HUES48 (cell line): ENCODE measurements around the gene FOXO1.

Experiments
- H3K27ac ChIP-seq: one replicate; pipeline ENCODE4 v1.7.0; 2013; ENCODE audit warnings: low read depth, low read length, inconsistent platforms
- H3K27me3 ChIP-seq: 2 replicates; pipeline ENCODE4 v1.6.1; 2013; ENCODE audit warnings: mild to moderate bottlenecking, low read length; ENCODE audit not compliant: control insufficient read depth, insufficient read depth
- H3K36me3 ChIP-seq: 2 replicates; pipeline ENCODE4 v1.6.1; 2013; ENCODE audit warnings: low read length; ENCODE audit not compliant: control insufficient read depth, insufficient read depth
- H3K4me1 ChIP-seq: 2 replicates; pipeline ENCODE4 v1.6.1; 2013; ENCODE audit warnings: mild to moderate bottlenecking, low read length; ENCODE audit not compliant: control insufficient read depth, insufficient read depth
- H3K4me3 ChIP-seq: 2 replicates; pipeline ENCODE4 v1.5.1; 2013; ENCODE audit warnings: mild to moderate bottlenecking, low read depth, low read length
- H3K9ac ChIP-seq: 2 replicates; pipeline ENCODE4 v1.6.1; 2013; ENCODE audit warnings: mild to moderate bottlenecking, low read depth, low read length, moderate library complexity
- H3K9me3 ChIP-seq: 2 replicates; pipeline ENCODE4 v1.6.1; 2013; ENCODE audit warnings: low read length; ENCODE audit not compliant: control insufficient read depth, insufficient read depth

Gene FOXO1

DNA sequence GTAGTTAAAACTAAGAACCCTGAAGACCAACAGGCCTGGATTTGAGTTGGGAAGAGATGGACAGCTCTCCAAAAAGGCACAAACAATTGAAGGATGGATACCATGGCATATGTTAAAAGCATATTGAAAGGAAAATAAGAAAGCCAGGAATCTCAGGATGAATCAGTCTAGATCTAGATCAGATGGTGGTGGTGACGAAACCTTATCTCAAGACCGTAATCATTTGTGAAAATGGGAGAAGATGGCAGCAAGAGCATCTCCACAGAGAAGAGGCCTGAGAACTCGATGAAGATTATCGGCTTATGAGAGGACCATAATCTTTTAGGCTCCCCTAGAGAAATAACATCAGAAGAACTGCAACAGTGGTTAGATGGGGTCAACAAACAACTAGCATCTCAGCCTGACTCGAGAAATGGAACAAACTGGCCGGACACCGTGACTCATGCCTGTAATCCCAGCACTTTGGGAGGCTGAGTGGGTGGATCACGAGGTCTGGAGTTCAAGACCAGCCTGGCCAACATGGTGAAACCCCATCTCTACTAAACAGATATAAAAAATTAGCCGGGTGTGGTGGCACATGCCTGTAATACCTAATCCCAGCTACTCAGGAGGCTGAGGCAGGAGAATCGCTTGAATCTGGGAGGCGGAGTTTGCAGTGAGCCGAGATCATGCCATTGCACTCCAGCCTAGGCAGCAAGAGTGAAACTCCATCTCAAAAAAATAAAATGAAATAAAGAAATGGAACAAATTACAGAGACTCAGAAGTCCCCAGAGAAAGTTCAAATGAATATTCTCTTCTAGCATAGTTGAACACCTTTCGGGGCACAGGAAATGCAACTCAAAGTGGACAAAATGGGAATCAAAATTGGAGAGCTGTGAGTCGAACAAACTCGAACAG, 47.6 kb downstream of the FOXO1 start:
- no peaks in the 10 kb centered on the region for H3K27me3 ChIP-seq
- no peaks in the 10 kb centered on the region for H3K9me3 ChIP-seq

DNA sequence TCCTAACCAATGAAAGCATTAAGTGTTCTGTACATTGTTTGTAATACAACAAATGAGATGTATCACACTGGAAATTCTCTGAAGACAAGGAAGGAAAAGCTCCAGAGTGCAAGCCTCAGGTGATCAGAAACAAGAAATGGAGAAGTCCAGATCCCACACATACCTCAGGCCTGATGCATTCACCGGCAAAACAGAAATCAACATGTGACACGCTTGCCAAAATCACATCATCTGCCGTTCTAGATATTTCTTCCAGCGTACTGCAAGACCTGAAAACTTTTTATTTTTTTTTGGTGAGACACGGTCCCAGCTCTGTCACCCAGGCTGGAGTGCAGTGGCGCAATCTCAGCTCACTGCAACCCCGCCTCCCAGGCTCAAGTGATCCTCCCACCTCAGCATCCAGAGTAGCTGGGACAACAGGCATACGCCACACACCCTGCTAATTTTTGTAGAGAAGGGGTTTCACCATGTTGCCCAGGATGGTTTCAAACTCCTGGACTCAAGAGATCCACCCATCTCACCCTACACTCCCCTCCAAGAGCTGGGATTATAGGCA, 48.6 kb downstream of the FOXO1 start:
- Histone ChIP-seq H3K9ac (no peak overlapping the region), H3K27ac (no peak overlapping the region), H3K4me1 (peaks cover 58% of the 10 kb centered on the region), H3K36me3 (peaks cover 11% of the 10 kb centered on the region; the same call in 1 of the 2 replicates), H3K4me3 (no peak overlapping the region), H3K27me3 (no peaks in the 10 kb centered on the region), H3K9me3 (no peaks in the 10 kb centered on the region)

More for the DNA sequence above, 47.6 kb downstream of the FOXO1 start:
- peaks cover 4% of the 10 kb centered on the region; the same call in 1 of the 2 replicates for H3K36me3 ChIP-seq
- H3K27ac ChIP-seq: no peak overlapping the region
- H3K9ac ChIP-seq: no peak overlapping the region
- peaks cover 56% of the 10 kb centered on the region for H3K4me1 ChIP-seq
- H3K4me3 ChIP-seq: no peak overlapping the region

DNA sequence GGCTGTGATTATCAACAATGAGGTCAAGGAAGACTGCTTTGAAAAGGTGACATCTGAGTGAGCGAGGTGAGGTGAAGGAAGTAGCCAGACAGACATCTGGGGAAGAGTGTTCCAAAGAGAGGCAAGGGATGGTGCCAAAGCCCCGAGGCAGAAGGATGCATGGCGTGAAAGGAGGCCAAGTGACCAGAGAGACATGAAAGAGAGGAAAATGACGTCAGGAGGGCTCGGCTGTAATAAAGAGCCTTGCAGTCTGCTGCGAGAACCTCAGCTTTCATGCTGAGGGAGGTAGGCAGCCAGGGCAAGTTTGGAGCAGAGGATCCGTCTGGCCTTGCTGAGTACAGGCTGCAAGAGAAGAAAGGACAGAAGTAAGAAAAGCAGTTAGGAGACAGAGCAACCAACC, 50.8 kb downstream of the FOXO1 start:
- H3K36me3 ChIP-seq: peaks cover 11% of the 10 kb centered on the region; the same call in 1 of the 2 replicates
- H3K4me3 ChIP-seq: no peak overlapping the region
- H3K9me3 ChIP-seq: no peaks in the 10 kb centered on the region
- peaks cover 70% of the 10 kb centered on the region for H3K4me1 ChIP-seq
- no peaks in the 10 kb centered on the region for H3K27me3 ChIP-seq
- H3K9ac ChIP-seq: no peak overlapping the region
- no peak overlapping the region for H3K27ac ChIP-seq

DNA sequence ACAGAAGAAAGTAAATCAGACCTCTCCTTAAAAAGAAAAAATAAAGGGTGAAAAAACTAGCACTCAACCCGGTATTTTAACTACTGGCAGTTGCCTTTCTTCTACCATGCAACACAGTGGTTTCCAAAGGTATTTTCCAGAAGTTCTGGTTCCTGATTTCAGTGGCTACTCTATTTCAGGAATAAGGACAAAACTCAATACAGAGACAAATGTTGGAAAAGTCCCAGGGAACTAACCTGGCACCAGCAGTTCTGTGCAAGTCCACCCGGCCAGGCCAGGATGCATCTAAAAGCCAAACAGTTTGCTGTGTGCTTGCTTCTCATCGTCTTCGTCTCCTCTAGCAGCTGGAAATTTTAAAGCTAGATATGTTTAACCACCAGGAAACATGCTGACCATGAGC, 52.5 kb downstream of the FOXO1 start:
- peaks cover 11% of the 10 kb centered on the region; the same call in 1 of the 2 replicates for H3K36me3 ChIP-seq
- no peak overlapping the region for H3K9ac ChIP-seq
- H3K4me3 ChIP-seq: no peak overlapping the region

DNA sequence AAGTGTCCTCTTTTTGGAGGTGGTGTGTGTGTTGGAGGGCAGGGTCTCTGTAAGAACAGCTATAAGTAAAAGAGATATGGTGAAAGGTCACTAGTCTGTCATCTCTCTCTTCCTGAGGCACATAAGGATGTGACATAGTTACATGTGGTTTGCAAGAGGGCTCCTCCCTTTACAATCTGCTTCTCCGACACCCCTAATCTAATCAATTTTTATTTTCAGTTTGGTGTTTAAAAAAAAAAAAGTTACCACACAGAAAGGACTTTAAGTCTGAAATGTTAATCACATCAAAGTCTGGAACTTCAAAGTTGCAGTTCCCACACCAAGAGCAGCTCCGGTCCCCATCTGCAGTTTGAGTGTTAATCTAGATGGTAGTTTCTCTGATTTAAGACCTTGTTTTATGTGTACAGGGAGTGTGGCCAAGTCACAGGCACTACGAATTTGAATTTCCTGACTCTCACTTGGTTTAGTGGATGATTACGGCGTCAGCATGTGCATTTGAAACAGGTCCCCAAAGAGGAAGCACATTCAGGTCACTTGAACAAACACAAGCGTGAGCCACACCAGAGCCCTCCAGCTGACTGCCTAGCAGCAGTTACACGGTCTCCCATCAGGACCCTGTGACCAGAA, 53.1 kb downstream of the FOXO1 start:
- Histone ChIP-seq H3K36me3 (peaks cover 11% of the 10 kb centered on the region; the same call in 1 of the 2 replicates), H3K9ac (no peak overlapping the region), H3K27ac (peak overlapping the region; percentile 11), H3K4me3 (no peak overlapping the region), H3K4me1 (peaks cover 71% of the 10 kb centered on the region), H3K9me3 (no peaks in the 10 kb centered on the region), H3K27me3 (no peaks in the 10 kb centered on the region)

More for the DNA sequence above, 52.5 kb downstream of the FOXO1 start:
- peak overlapping the region; percentile 11 for H3K27ac ChIP-seq
- no peaks in the 10 kb centered on the region for H3K9me3 ChIP-seq
- no peaks in the 10 kb centered on the region for H3K27me3 ChIP-seq
- peaks cover 71% of the 10 kb centered on the region for H3K4me1 ChIP-seq

DNA sequence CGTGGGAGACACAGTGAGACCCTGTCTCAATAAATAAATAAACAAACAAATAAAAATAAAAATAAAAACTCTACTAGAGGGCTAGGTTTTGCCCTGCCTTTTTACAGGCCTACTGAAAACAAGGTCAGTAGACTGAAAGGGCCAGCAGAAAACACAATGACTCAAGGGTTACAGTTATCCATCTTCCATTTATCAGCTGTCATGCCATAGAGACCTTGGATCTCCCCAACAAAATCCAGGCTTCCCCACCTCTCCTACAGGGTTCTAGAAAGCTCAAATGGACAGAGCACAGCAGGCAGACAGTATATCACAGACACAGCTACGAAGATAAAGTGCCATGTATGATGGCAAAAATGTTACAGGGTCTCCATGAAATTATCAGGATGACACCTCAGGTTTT, 54.4 kb downstream of the FOXO1 start:
- Histone ChIP-seq H3K36me3 (peaks cover 11% of the 10 kb centered on the region; the same call in 1 of the 2 replicates), H3K27ac (no peak overlapping the region), H3K9me3 (no peaks in the 10 kb centered on the region), H3K4me1 (peaks cover 73% of the 10 kb centered on the region), H3K27me3 (no peaks in the 10 kb centered on the region), H3K9ac (no peak overlapping the region), H3K4me3 (no peak overlapping the region)

DNA sequence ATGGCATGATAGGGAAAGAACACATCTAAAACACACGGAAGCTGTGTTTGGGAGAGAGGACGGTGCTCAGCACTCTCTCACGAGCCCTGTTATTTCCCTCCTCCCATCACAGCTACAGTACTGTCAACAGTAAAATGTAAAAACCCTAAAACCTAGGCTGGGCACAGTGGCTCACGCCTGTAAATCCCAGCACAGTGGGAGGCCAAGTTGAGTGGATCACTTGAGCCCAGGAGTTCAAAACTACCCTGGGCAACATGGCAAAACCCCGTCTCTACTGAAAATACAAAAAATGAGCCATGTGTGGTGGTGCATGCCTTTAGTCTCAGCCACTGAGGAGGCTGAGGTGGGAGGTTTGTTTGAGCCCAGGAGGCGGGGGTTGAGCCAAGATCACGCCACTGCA, 54.8 kb downstream of the FOXO1 start:
- no peaks in the 10 kb centered on the region for H3K9me3 ChIP-seq
- H3K27me3 ChIP-seq: no peaks in the 10 kb centered on the region
- peaks cover 11% of the 10 kb centered on the region; the same call in 1 of the 2 replicates for H3K36me3 ChIP-seq
- no peak overlapping the region for H3K9ac ChIP-seq
- no peak overlapping the region for H3K4me3 ChIP-seq
- H3K27ac ChIP-seq: no peak overlapping the region
- H3K4me1 ChIP-seq: peaks cover 74% of the 10 kb centered on the region

DNA sequence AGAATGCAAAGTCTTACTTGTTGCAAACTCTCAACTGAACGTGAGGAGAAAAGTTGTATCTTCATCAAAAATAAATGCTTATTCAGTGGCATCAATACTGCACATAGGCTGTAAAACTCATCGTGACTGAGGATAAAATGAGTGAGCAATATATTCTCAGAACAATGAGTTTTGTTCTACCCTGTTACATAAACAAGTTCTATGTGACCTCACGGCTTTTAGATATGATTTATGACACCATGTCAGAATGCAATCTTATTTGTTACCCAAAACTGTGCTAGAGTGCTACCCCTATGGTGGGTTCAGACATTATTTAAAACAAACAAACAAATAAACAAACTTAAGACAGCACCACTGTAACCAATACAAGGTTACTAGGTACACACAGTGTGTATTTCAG, 55.4 kb downstream of the FOXO1 start:
- no peak overlapping the region for H3K27ac ChIP-seq
- peaks cover 72% of the 10 kb centered on the region for H3K4me1 ChIP-seq
- H3K27me3 ChIP-seq: no peaks in the 10 kb centered on the region
- H3K9me3 ChIP-seq: no peaks in the 10 kb centered on the region
- H3K36me3 ChIP-seq: peaks cover 11% of the 10 kb centered on the region; the same call in 1 of the 2 replicates
- H3K4me3 ChIP-seq: no peak overlapping the region
- no peak overlapping the region for H3K9ac ChIP-seq

DNA sequence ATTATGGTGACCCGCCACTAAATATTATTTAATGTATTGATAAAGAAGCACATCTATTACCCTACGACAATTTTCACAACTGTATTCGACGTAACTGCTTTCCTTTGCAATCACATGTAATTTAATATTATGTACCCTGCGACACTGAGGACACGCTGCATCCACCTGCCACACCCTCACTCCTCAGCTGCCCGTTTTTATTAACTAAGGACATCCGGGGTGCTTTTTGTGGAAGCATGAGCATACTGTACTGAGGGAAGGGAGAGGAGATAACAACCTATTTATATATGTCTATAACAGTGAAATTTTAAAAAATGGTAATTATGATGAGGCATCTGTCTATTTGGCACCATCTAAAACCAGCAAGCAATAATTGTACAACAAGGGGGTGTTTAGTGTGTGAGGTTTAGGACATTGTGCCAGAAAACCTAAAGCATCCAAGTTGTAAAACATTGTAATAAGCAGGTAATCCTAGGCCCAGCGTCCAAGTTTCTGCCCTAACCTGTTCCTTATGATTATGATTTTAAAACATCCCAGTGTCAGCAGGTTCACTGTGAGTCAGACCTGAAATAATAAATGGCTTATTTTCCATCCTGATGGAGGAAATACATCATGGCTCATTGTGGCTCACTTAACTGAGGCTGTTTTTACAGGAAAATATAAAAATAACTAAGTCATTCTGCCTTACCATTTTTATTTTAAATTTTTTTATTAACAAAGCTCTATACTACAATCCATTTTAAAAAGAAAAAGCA, 56.3 kb downstream of the FOXO1 start:
- H3K9ac ChIP-seq: no peak overlapping the region
- peaks cover 73% of the 10 kb centered on the region for H3K4me1 ChIP-seq

DNA sequence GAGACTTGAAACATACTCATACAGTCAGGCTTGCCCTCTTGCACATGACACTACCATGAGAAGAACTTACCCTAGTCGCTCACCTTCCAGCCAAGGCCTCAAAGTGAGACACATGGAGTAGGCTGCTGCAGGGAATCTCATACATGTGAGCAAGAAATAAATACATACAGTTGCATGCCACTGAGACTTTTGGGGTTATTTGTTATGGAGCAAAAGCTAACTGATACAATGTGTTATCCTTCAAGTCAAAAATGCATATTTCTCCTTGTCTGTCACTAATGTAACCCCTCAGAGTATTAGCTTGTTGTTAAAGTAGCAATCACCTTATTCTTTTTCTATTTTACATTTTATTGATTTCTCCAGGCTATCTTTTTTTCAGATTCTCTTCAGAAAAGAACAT, 58.1 kb downstream of the FOXO1 start:
- Histone ChIP-seq H3K27ac (no peak overlapping the region), H3K9ac (no peak overlapping the region), H3K4me3 (no peak overlapping the region), H3K27me3 (no peaks in the 10 kb centered on the region), H3K9me3 (no peaks in the 10 kb centered on the region), H3K36me3 (peaks cover 2% of the 10 kb centered on the region; the same call in 1 of the 2 replicates), H3K4me1 (peaks cover 61% of the 10 kb centered on the region)

More for the DNA sequence above, 56.3 kb downstream of the FOXO1 start:
- Histone ChIP-seq H3K4me3 (no peak overlapping the region), H3K27me3 (no peaks in the 10 kb centered on the region), H3K36me3 (peaks cover 11% of the 10 kb centered on the region; the same call in 1 of the 2 replicates), H3K9me3 (no peaks in the 10 kb centered on the region), H3K27ac (no peak overlapping the region)
